Measurements from ENCODE around the gene SCGB3A1.

- no peak for TF ChIP-seq POLR2A (IDR thresholded peaks at IDR 0.05)
- no peak for TF ChIP-seq CTCF (IDR thresholded peaks at IDR 0.05)
- TF ChIP-seq POLR2AphosphoS5 (IDR thresholded peaks at IDR 0.05): no peak
- no peak for TF ChIP-seq EP300 (IDR thresholded peaks at IDR 0.05)
These were observed 31.6 kb upstream of the SCGB3A1 start for GRCh38 chr5:180622910-180623309.

Measured in sigmoid colon (tissue), 4 donors.